Osteoblast (primary cell): Measurements from ENCODE around the gene BRIX1. TPM values are rescaled to one million over a fixed set of nuclear protein-coding genes. Genes with fewer than 3 reads are reported as not detected.

Source experiments
- DNase-seq: peaks from one replicate; pipeline ENCODE4 v3.0.0; 2011; ENCODE audit warnings: low spot score, mixed read lengths; ENCODE audit not compliant: insufficient read length; ENCODE audit errors: missing footprints
- H2AFZ ChIP-seq: 2 replicates; pipeline ENCODE4 v1.6.0; 2011; ENCODE audit warnings: mild to moderate bottlenecking, low read length
- H3K27ac ChIP-seq: 2 replicates; pipeline ENCODE4 v1.5.1; 2011; ENCODE audit warnings: mild to moderate bottlenecking, low read depth, low read length, moderate library complexity
- H3K27me3 ChIP-seq: 2 replicates; pipeline ENCODE4 v1.6.0; 2012; ENCODE audit warnings: mild to moderate bottlenecking, control low read depth, inconsistent platforms, low read length, moderate library complexity; ENCODE audit not compliant: insufficient read depth
- H3K36me3 ChIP-seq: 2 replicates; pipeline ENCODE4 v1.5.1; 2011; ENCODE audit warnings: mild to moderate bottlenecking, low read length, control low read depth, moderate library complexity; ENCODE audit not compliant: insufficient read depth
- H3K4me1 ChIP-seq: 2 replicates; pipeline ENCODE4 v1.5.1; 2011; ENCODE audit warnings: mild to moderate bottlenecking, low read length, control low read depth, moderate library complexity; ENCODE audit not compliant: insufficient read depth
- H3K4me2 ChIP-seq: 2 replicates; pipeline ENCODE4 v1.6.0; 2011; ENCODE audit warnings: mild to moderate bottlenecking, low read length; ENCODE audit not compliant: insufficient read depth
- H3K4me3 ChIP-seq: fragments of 200-600 bp; sonication (generic); 3 replicates; pipeline ENCODE4 v1.5.1; 2012; ENCODE audit warnings: mild to moderate bottlenecking, low read length, inconsistent platforms; ENCODE audit not compliant: insufficient read depth
- H3K79me2 ChIP-seq: 2 replicates; pipeline ENCODE4 v1.6.0; 2012; ENCODE audit warnings: mild to moderate bottlenecking, low read length, control low read depth, inconsistent platforms; ENCODE audit not compliant: insufficient read depth
- H3K9me3 ChIP-seq: 2 replicates; pipeline ENCODE4 v1.5.1; 2011; ENCODE audit warnings: low read depth, low read length, control low read depth
- H4K20me1 ChIP-seq: 2 replicates; pipeline ENCODE4 v1.6.0; 2012; ENCODE audit warnings: mild to moderate bottlenecking, low read length, control low read depth; ENCODE audit not compliant: insufficient read depth
- CTCF ChIP-seq: IDR thresholded peaks from 2 replicates; pipeline ENCODE4 v1.5.1; 2011; ENCODE audit warnings: mild to moderate bottlenecking, low read depth, low read length, moderate library complexity; ENCODE audit errors: extremely low read depth
- total RNA-seq: library from RNA; depleted of rRNA; stranded (reverse); fragments of >200 nt; gene quantifications from 2 replicates; pipeline ENCODE4 v1.2.3, GENCODE V29; 2012

BRIX1 gene
- 54.2 and 59.7 TPM in 2 replicates for total RNA-seq

- peaks cover 29% of the 10 kb centered on the region for H3K36me3 ChIP-seq
- TF ChIP-seq CTCF: peak; percentile 4
These were observed at the start of gene BRIX1, which contains the start of gene RAD1 for GRCh38 chr5:34915139-34915855. Gene BRIX1, plus strand, starts transcription at chr5:34915711. Its CDS starts 28 bp downstream, at chr5:34915739. Gene RAD1, minus strand, starts transcription at chr5:34915504. Its CDS starts 612 bp downstream, at chr5:34914892.

GRCh38 chr5:34866989-34867471 lies 48.5 kb upstream of the BRIX1 start:
- Histone ChIP-seq H3K4me3 (no peak overlapping the region), H2AFZ (no peak overlapping the region), H3K4me1 (no peaks in the 10 kb centered on the region), H3K4me2 (no peak overlapping the region), H3K36me3 (no peaks in the 10 kb centered on the region), H3K9me3 (no peaks in the 10 kb centered on the region), H3K79me2 (no peaks in the 10 kb centered on the region), H4K20me1 (no peaks in the 10 kb centered on the region), H3K27ac (no peak overlapping the region), H3K27me3 (no peaks in the 10 kb centered on the region)
- no peak for DNase-seq
- no peak for TF ChIP-seq CTCF

More at GRCh38 chr5:34915139-34915855, at the start of gene BRIX1, which contains the start of gene RAD1:
- Histone ChIP-seq H3K27ac (peak within 1 kb of the TSS; percentile 82), H3K4me2 (peak within 1 kb of the TSS; percentile 98), H2AFZ (peak within 1 kb of the TSS; percentile 96), H3K4me1 (peaks cover 29% of the 10 kb centered on the region), H3K79me2 (peaks cover 70% of the 10 kb centered on the region), H3K4me3 (peak within 1 kb of the TSS; percentile 96), H3K27me3 (no peaks in the 10 kb centered on the region), H4K20me1 (peaks cover 5% of the 10 kb centered on the region), H3K9me3 (no peaks in the 10 kb centered on the region)
- peak; percentile 93 for DNase-seq

GRCh38 chr5:34867660-34868059 lies 47.9 kb upstream of the BRIX1 start:
- H3K9me3 ChIP-seq: no peaks in the 10 kb centered on the region
- no peaks in the 10 kb centered on the region for H4K20me1 ChIP-seq
- no peaks in the 10 kb centered on the region for H3K79me2 ChIP-seq
- H3K27me3 ChIP-seq: no peaks in the 10 kb centered on the region
- H3K4me3 ChIP-seq: no peak overlapping the region
- no peak overlapping the region for H2AFZ ChIP-seq
- no peak for TF ChIP-seq CTCF
- no peak for DNase-seq
- H3K36me3 ChIP-seq: no peaks in the 10 kb centered on the region
- no peak overlapping the region for H3K4me2 ChIP-seq
- no peak overlapping the region for H3K27ac ChIP-seq
- no peaks in the 10 kb centered on the region for H3K4me1 ChIP-seq

GRCh38 chr5:34868791-34869190 lies 46.7 kb upstream of the BRIX1 start:
- DNase-seq: no peak
- TF ChIP-seq CTCF: no peak
- Histone ChIP-seq H3K4me1 (no peaks in the 10 kb centered on the region), H3K4me2 (no peak overlapping the region), H4K20me1 (no peaks in the 10 kb centered on the region), H2AFZ (no peak overlapping the region), H3K9me3 (no peaks in the 10 kb centered on the region), H3K27me3 (no peaks in the 10 kb centered on the region), H3K27ac (no peak overlapping the region), H3K36me3 (no peaks in the 10 kb centered on the region), H3K4me3 (no peak overlapping the region), H3K79me2 (no peaks in the 10 kb centered on the region)
